CD4-positive, alpha-beta memory T cell (primary cell): Measurements from ENCODE around the gene MRPL23. TPM values are rescaled to one million over a fixed set of nuclear protein-coding genes. Genes with fewer than 3 reads are reported as not detected.

Experiments
- CTCF ChIA-PET: fragments of 350-600 bp; sonication (Branson Sonifier 250); formaldehyde crosslinking; loops from one replicate; lab custom pipeline; 2021; ENCODE audit warnings: inconsistent platforms; ENCODE audit not compliant: partially characterized antibody; lab: Charles Lee
- POLR2A ChIA-PET: fragments of 350-600 bp; sonication (Branson Sonifier 250); formaldehyde crosslinking; loops from one replicate; lab custom pipeline; 2021; ENCODE audit not compliant: partially characterized antibody; lab: Charles Lee
- DNase-seq, 5 donors: peaks; one replicate each; pipeline versions ENCODE4 v3.0.0 to v3.0.0-alpha.2; 2020 to 2022; ENCODE audit warnings: mixed read lengths in 1 of 5
- H3K27ac ChIP-seq: one replicate; pipeline ENCODE4 v1.7.0; 2013; ENCODE audit warnings: low read depth, low read length
- H3K27me3 ChIP-seq: 2 replicates; pipeline ENCODE4 v1.7.0; 2013; ENCODE audit warnings: mild to moderate bottlenecking, low read length, moderate library complexity; ENCODE audit not compliant: insufficient read depth
- H3K36me3 ChIP-seq: 2 replicates; pipeline ENCODE4 v1.7.0; 2013; ENCODE audit warnings: mild to moderate bottlenecking, low read length, moderate library complexity; ENCODE audit not compliant: insufficient read depth
- H3K4me1 ChIP-seq: 2 replicates; pipeline ENCODE4 v1.7.0; 2013; ENCODE audit warnings: mild to moderate bottlenecking, low read length, moderate library complexity; ENCODE audit not compliant: insufficient read depth
- H3K4me3 ChIP-seq, 2 donors: one replicate each; pipeline ENCODE4 v1.7.0; 2013; ENCODE audit warnings: low read length in 2 of 2, mild to moderate bottlenecking in 1 of 2
- H3K9me3 ChIP-seq, 2 donors: one replicate each; pipeline ENCODE4 v1.7.0; 2013; ENCODE audit warnings: low read length in 2 of 2, control low read depth in 1 of 2; ENCODE audit not compliant: control insufficient read depth in 1 of 2
- H3K27ac Mint-ChIP-seq, 7 donors: one replicate each; pipeline ENCODE4 v1.8.0; 2020 to 2021; ENCODE audit warnings: mixed read lengths in 7 of 7, mild to moderate bottlenecking in 6 of 7, inconsistent platforms in 3 of 7, moderate library complexity in 3 of 7
- H3K27me3 Mint-ChIP-seq, 2 donors: one replicate each; pipeline ENCODE4 v1.8.0; 2020 to 2021; ENCODE audit warnings: mixed read lengths in 2 of 2
- H3K36me3 Mint-ChIP-seq, 2 donors: one replicate each; pipeline ENCODE4 v1.8.0; 2020 to 2021; ENCODE audit warnings: mixed read lengths in 2 of 2, inconsistent platforms in 1 of 2, mild to moderate bottlenecking in 1 of 2
- H3K4me1 Mint-ChIP-seq, 4 donors: one replicate each; pipeline ENCODE4 v1.8.0; 2020 to 2021; ENCODE audit warnings: mixed read lengths in 4 of 4, mild to moderate bottlenecking in 1 of 4
- H3K4me3 Mint-ChIP-seq, 8 donors: one replicate each; pipeline ENCODE4 v1.8.0; 2020 to 2021; ENCODE audit warnings: mixed read lengths in 8 of 8, mild to moderate bottlenecking in 7 of 8, moderate library complexity in 6 of 8, inconsistent platforms in 3 of 8
- H3K9me3 Mint-ChIP-seq, 8 donors: one replicate each; pipeline ENCODE4 v1.8.0; 2020 to 2021; ENCODE audit warnings: mixed read lengths in 8 of 8, mild to moderate bottlenecking in 5 of 8, inconsistent platforms in 3 of 8, moderate library complexity in 1 of 8
- intact Hi-C: fragments of 100-400 bp; cut with micrococcal nuclease; formaldehyde crosslinking; loops from one replicate; pipeline ENCODE4 v1.15.1; 2023
- polyA plus RNA-seq, 2 donors: library from polyadenylated mRNA; unstranded; fragments of 300-500 nt; fragmentation: Illumina TruSeq; gene quantifications; one replicate each; pipeline ENCODE4 v1.2.3, GENCODE V29; 2021
- total RNA-seq, 2 experiments: library from RNA; stranded (reverse); gene quantifications; one replicate each; pipeline ENCODE4 v1.2.3, GENCODE V29; 2021

Gene MRPL23
- total and polyA plus RNA-seq, 4 experiments from 2014 or later, result 15.2 to 51.0 (median 44.9) TPM

- Histone ChIP-seq H3K4me1 (no peaks in the 10 kb centered on the region), H3K27ac (no peak overlapping the region), H3K9me3 (no peaks in the 10 kb centered on the region), H3K4me3 (no peak overlapping the region), H3K27me3 (no peaks in the 10 kb centered on the region), H3K36me3 (no peaks in the 10 kb centered on the region)
- Mint-ChIP-seq H3K4me3 (no peak overlapping the region), H3K27ac (peak overlapping the region in 2 of 7 donors; percentile 57 to 73), H3K4me1 (peaks cover 4 to 8% (median 5%) of the 10 kb centered on the region in 4 donors), H3K27me3 (peaks cover 2% of the 10 kb centered on the region in 2 donors), H3K36me3 (no peaks in the 10 kb centered on the region), H3K9me3 (no peaks in the 10 kb centered on the region)
- ChIA-PET POLR2A (interaction anchor here (1.0 kb wide), 1 partner anchor 13 kb away, joined by 3 read pairs; no protein-coding TSS in a partner anchor), CTCF (no interaction called here)
- intact Hi-C loops, result no loop called here
- peak in 1 of 5 donors; percentile 8 for DNase-seq
These were observed 16.7 kb upstream of the MRPL23 start for GRCh38 chr11:1930462-1930830.

DNA sequence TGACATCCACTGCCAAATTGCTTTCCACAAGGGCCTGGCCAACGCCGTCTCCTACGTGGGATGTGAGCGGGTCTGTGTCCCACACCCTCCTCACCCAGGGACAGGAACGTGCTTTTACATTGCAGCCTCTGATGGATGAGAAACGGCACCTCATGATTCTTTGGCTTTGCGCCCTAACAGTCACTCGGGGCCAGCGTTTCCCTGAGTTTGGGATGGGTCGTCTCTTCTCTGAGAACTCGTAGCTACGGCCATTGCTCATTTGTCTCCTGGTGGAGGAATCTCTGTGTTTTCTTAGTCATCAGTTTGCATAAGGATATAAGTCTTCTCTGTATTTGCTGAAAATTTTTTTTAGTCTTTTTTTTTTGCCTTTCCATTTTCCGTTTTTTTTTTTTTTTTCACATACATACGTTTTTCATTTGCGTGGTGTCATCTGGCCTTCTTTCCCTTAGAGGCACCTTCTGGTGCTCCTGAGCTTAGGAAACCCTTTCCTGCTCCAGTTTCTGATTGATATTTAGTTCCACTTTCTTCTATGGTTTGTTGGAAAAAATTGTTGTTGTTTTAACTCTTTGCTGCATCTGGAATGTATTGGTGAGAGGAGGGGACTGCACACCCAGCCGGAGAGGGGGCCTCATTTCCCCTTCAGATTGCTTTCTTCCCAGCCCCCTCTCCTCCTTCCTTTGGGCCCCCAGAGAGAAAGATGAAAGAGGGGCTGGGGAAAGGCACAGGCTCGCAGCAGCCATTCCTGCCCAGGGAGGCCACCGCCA, 15.6 kb upstream of the MRPL23 start:
- Mint-ChIP-seq H3K27ac (peak overlapping the region in 1 of 7 donors; percentile 9), H3K36me3 (no peaks in the 10 kb centered on the region), H3K27me3 (peaks cover 2% of the 10 kb centered on the region in 2 donors), H3K4me3 (no peak overlapping the region), H3K9me3 (no peaks in the 10 kb centered on the region), H3K4me1 (peaks cover 4 to 8% (median 5%) of the 10 kb centered on the region in 4 donors)
- H3K27me3 ChIP-seq, result no peaks in the 10 kb centered on the region
- H3K4me1 ChIP-seq, result no peaks in the 10 kb centered on the region
- intact Hi-C loops, result no loop called here
- no peaks in the 10 kb centered on the region for H3K9me3 ChIP-seq
- H3K4me3 ChIP-seq, result no peak overlapping the region
- ChIA-PET POLR2A (no interaction called here), CTCF (interaction anchor here (0.7 kb wide), 1 partner anchor 25 kb away, joined by 3 read pairs; no protein-coding TSS in a partner anchor)
- DNase-seq, result no peak
- H3K36me3 ChIP-seq, result no peaks in the 10 kb centered on the region
- H3K27ac ChIP-seq, result no peak overlapping the region

- Mint-ChIP-seq H3K27ac (peak overlapping the region in 1 of 7 donors; percentile 48), H3K4me3 (no peak overlapping the region), H3K36me3 (no peaks in the 10 kb centered on the region), H3K4me1 (peaks cover 4 to 8% (median 5%) of the 10 kb centered on the region in 4 donors), H3K9me3 (no peaks in the 10 kb centered on the region), H3K27me3 (peaks cover 2% of the 10 kb centered on the region in 2 donors)
- intact Hi-C loops, result no loop called here
- CTCF ChIA-PET, result no interaction called here
- no peaks in the 10 kb centered on the region for H3K36me3 ChIP-seq
- H3K4me3 ChIP-seq, result no peak overlapping the region
- H3K27ac ChIP-seq, result no peak overlapping the region
- POLR2A ChIA-PET, result no interaction called here
- peak in 1 of 5 donors; percentile 19 for DNase-seq
- no peaks in the 10 kb centered on the region for H3K4me1 ChIP-seq
- H3K9me3 ChIP-seq, result no peaks in the 10 kb centered on the region
- no peaks in the 10 kb centered on the region for H3K27me3 ChIP-seq
These were observed 15.0 kb upstream of the MRPL23 start for GRCh38 chr11:1932105-1932480.

GRCh38 chr11:1932681-1933080, 14.5 kb upstream of the MRPL23 start:
- Mint-ChIP-seq H3K36me3 (no peaks in the 10 kb centered on the region), H3K27me3 (peaks cover 2% of the 10 kb centered on the region in 2 donors), H3K9me3 (no peaks in the 10 kb centered on the region), H3K4me3 (no peak overlapping the region), H3K27ac (peak overlapping the region in 1 of 7 donors; percentile 28), H3K4me1 (peaks cover 4 to 8% (median 5%) of the 10 kb centered on the region in 4 donors)
- Histone ChIP-seq H3K27me3 (no peaks in the 10 kb centered on the region), H3K36me3 (no peaks in the 10 kb centered on the region), H3K4me3 (no peak overlapping the region), H3K4me1 (no peaks in the 10 kb centered on the region), H3K9me3 (no peaks in the 10 kb centered on the region), H3K27ac (no peak overlapping the region)
- CTCF ChIA-PET, result no interaction called here
- no peak for DNase-seq
- POLR2A ChIA-PET, result no interaction called here
- intact Hi-C loops, result no loop called here

- DNase-seq, result peak in 1 of 5 donors; percentile 17
- H3K36me3 ChIP-seq, result no peaks in the 10 kb centered on the region
- Mint-ChIP-seq H3K36me3 (no peaks in the 10 kb centered on the region), H3K4me3 (no peak overlapping the region), H3K27ac (peak overlapping the region in 1 of 7 donors; percentile 57), H3K4me1 (peaks cover 4 to 8% (median 5%) of the 10 kb centered on the region in 4 donors), H3K27me3 (peaks cover 2% of the 10 kb centered on the region in 2 donors), H3K9me3 (no peaks in the 10 kb centered on the region)
- no peak overlapping the region for H3K4me3 ChIP-seq
- ChIA-PET CTCF (no interaction called here), POLR2A (no interaction called here)
- intact Hi-C loops, result no loop called here
- H3K27me3 ChIP-seq, result no peaks in the 10 kb centered on the region
- H3K4me1 ChIP-seq, result no peaks in the 10 kb centered on the region
- H3K27ac ChIP-seq, result no peak overlapping the region
- H3K9me3 ChIP-seq, result no peaks in the 10 kb centered on the region
These were observed 13.5 kb upstream of the MRPL23 start for GRCh38 chr11:1933416-1934334.

DNA sequence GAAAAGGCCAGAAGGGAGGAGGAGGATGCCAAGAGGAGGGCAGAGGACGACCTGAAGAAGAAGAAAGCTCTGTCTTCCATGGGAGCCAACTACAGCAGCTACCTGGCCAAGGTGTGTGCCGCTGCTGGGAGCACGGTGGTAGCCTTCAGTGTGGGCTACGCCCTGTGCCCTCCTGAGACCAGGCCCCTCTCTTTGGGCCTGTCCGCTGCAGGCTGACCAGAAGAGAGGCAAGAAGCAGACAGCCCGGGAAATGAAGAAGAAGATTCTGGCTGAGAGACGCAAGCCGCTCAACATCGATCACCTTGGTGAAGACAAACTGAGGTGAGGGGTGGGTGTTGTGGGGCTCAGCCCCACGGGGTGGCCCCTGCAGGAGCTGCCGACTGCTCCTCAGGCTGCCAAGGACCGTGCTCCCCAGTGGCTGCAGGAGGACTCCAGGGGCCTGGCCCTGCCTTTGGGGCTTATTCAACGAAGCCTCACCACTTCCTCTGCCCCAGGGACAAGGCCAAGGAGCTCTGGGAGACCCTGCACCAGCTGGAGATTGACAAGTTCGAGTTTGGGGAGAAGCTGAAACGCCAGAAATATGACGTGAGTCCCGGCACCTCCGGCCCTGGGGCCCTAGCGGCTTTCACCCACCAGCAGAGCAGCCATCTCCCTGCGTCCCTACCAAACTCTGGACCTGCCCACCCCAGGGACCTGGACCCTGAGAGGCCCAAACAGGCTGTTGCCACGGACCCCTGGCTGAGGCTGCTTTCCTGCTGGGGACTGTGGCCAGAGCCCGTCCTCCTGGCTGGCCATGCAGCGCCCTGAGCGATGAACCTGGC, 12.6 kb upstream of the MRPL23 start:
- H3K27ac ChIP-seq, result no peak overlapping the region
- H3K4me1 ChIP-seq, result no peaks in the 10 kb centered on the region
- H3K4me1 Mint-ChIP-seq, result peaks cover 6 to 8% (median 7%) of the 10 kb centered on the region in 4 donors
- no peaks in the 10 kb centered on the region for H3K9me3 Mint-ChIP-seq
- H3K4me3 Mint-ChIP-seq, result no peak overlapping the region
- H3K4me3 ChIP-seq, result no peak overlapping the region
- ChIA-PET CTCF (no interaction called here), POLR2A (no interaction called here)
- DNase-seq, result peak in 1 of 5 donors; percentile 2
- intact Hi-C loops, result no loop called here
- peaks cover 2% of the 10 kb centered on the region in 2 donors for H3K27me3 Mint-ChIP-seq
- H3K27me3 ChIP-seq, result no peaks in the 10 kb centered on the region
- no peak overlapping the region for H3K27ac Mint-ChIP-seq
- H3K36me3 Mint-ChIP-seq, result no peaks in the 10 kb centered on the region
- H3K36me3 ChIP-seq, result no peaks in the 10 kb centered on the region
- no peaks in the 10 kb centered on the region for H3K9me3 ChIP-seq
